WTC11 (cell line): ENCODE data around the gene SLC4A9. TPM values are rescaled to one million over a fixed set of nuclear protein-coding genes. Genes with fewer than 3 reads are reported as not detected.

ENCODE experiments used
- ATAC-seq: fragments of 200-7000 bp; cut with Tn5 transposase; 2 replicates; pipeline ENCODE4 v1.10.0; 2021; ENCODE audit warnings: mild to moderate bottlenecking, moderate library complexity
- CTCF ChIA-PET: fragments of 300-600 bp; sonication (Branson Sonifier 250); formaldehyde crosslinking; loops from one replicate; lab custom pipeline; 2021; ENCODE audit warnings: antibody characterized with exemption; lab: Charles Lee
- POLR2A ChIA-PET: fragments of 350-600 bp; sonication (Branson Sonifier 250); formaldehyde crosslinking; loops from one replicate; lab custom pipeline; 2021; ENCODE audit warnings: antibody characterized with exemption; lab: Charles Lee
- DNase-seq: peaks from one replicate; pipeline ENCODE4 v3.0.0; 2021; ENCODE audit warnings: low spot score
- H3K27ac Mint-ChIP-seq: 2 replicates; pipeline ENCODE4 v1.8.0; 2021; ENCODE audit warnings: mixed read lengths
- H3K27me3 Mint-ChIP-seq: 2 replicates; pipeline ENCODE4 v1.8.0; 2021; ENCODE audit warnings: low read depth, mild to moderate bottlenecking, moderate library complexity, mixed read lengths
- H3K36me3 Mint-ChIP-seq: 2 replicates; pipeline ENCODE4 v1.8.0; 2021; ENCODE audit warnings: mixed read lengths
- H3K4me1 Mint-ChIP-seq: 2 replicates; pipeline ENCODE4 v1.8.0; 2022; ENCODE audit warnings: mixed read lengths
- H3K4me3 Mint-ChIP-seq: 2 replicates; pipeline ENCODE4 v1.8.0; 2021; ENCODE audit warnings: mild to moderate bottlenecking, moderate library complexity, mixed read lengths
- H3K9me3 Mint-ChIP-seq: 2 replicates; pipeline ENCODE4 v1.8.0; 2021; ENCODE audit warnings: mixed read lengths
- CBFB ChIP-seq: sonication (generic); formaldehyde crosslinking; IDR thresholded peaks from 2 replicates; pipeline ENCODE4 v1.8.1; 2022; ENCODE audit warnings: mild to moderate bottlenecking, low read depth, missing genetic modification reagents
- CREB1 ChIP-seq: sonication (generic); formaldehyde crosslinking; IDR thresholded peaks from 2 replicates; pipeline ENCODE4 v1.8.0; 2023; ENCODE audit warnings: mild to moderate bottlenecking, missing genetic modification reagents
- ESRRA ChIP-seq: sonication (generic); formaldehyde crosslinking; IDR thresholded peaks from 2 replicates; pipeline ENCODE4 v1.8.1; 2022; ENCODE audit warnings: mild to moderate bottlenecking, missing genetic modification reagents, borderline replicate concordance
- ETV6 ChIP-seq: sonication (generic); formaldehyde crosslinking; IDR thresholded peaks from 2 replicates; pipeline ENCODE4 v1.8.1; 2022; ENCODE audit warnings: mild to moderate bottlenecking, missing genetic modification reagents
- GRHL2 ChIP-seq: fragments of 250-450 bp; sonication (Bioruptor Pico); IDR thresholded peaks from 2 replicates; pipeline ENCODE4 v1.8.0; 2022; ENCODE audit warnings: mild to moderate bottlenecking, moderate library complexity; ENCODE audit not compliant: insufficient replicate concordance, severe bottlenecking
- IRF2 ChIP-seq: sonication (generic); formaldehyde crosslinking; IDR thresholded peaks from 2 replicates; pipeline ENCODE4 v1.8.0; 2022; ENCODE audit warnings: low read depth, missing genetic modification reagents, borderline replicate concordance
- MXD4 ChIP-seq: fragments of 250-450 bp; sonication (Bioruptor Pico); IDR thresholded peaks from 2 replicates; pipeline ENCODE4 v1.8.0; 2021; ENCODE audit warnings: mild to moderate bottlenecking, moderate library complexity, borderline replicate concordance
- NR2C2 ChIP-seq: sonication (generic); formaldehyde crosslinking; IDR thresholded peaks from 2 replicates; pipeline ENCODE4 v1.8.0; 2022; ENCODE audit warnings: mild to moderate bottlenecking, missing genetic modification reagents
- SP1 ChIP-seq: sonication (generic); formaldehyde crosslinking; conservative IDR thresholded peaks from 2 replicates; pipeline ENCODE4 v1.8.1; 2022; ENCODE audit warnings: missing genetic modification reagents
- TCF7 ChIP-seq: sonication (generic); formaldehyde crosslinking; IDR thresholded peaks from 2 replicates; pipeline ENCODE4 v1.8.0; 2022; ENCODE audit warnings: mild to moderate bottlenecking, low read depth, missing genetic modification reagents, moderate library complexity
- ZBTB21 ChIP-seq: sonication (generic); formaldehyde crosslinking; IDR thresholded peaks from 2 replicates; pipeline ENCODE4 v1.8.1; 2023; ENCODE audit warnings: mild to moderate bottlenecking, missing genetic modification reagents, borderline replicate concordance
- ZNF232 ChIP-seq: sonication (generic); formaldehyde crosslinking; IDR thresholded peaks from 2 replicates; pipeline ENCODE4 v1.8.0; 2022; ENCODE audit warnings: mild to moderate bottlenecking, missing genetic modification reagents
- ZNF396 ChIP-seq: fragments of 250-450 bp; sonication (Bioruptor Pico); IDR thresholded peaks from 2 replicates; pipeline ENCODE4 v1.8.0; 2021; ENCODE audit warnings: mild to moderate bottlenecking, moderate library complexity, borderline replicate concordance
- total RNA-seq: library from RNA; stranded (reverse); gene quantifications from 3 replicates; pipeline ENCODE4 v1.2.3, GENCODE V29; 2021
- TF ChIP-seq, protein P1 (sequence below): sonication (generic); formaldehyde crosslinking; IDR thresholded peaks from 2 replicates; pipeline ENCODE4 v1.8.1; 2022; ENCODE audit warnings: missing genetic modification reagents, borderline replicate concordance
- TF ChIP-seq, protein P2 (sequence below): sonication (generic); formaldehyde crosslinking; IDR thresholded peaks from 2 replicates; pipeline ENCODE4 v1.8.1; 2022; ENCODE audit warnings: low read depth, mild to moderate bottlenecking, moderate library complexity, missing genetic modification reagents, borderline replicate concordance
- TF ChIP-seq, protein P3 (sequence below): fragments of 250-450 bp; sonication (Bioruptor Pico); IDR thresholded peaks from 2 replicates; pipeline ENCODE4 v1.9.0; 2021; ENCODE audit warnings: mild to moderate bottlenecking
- TF ChIP-seq, protein P4 (sequence below): sonication (generic); formaldehyde crosslinking; IDR thresholded peaks from 2 replicates; pipeline ENCODE4 v1.8.1; 2022; ENCODE audit warnings: low read depth, missing genetic modification reagents, borderline replicate concordance
- TF ChIP-seq, protein P5 (sequence below): sonication (generic); formaldehyde crosslinking; IDR thresholded peaks from 2 replicates; pipeline ENCODE4 v1.8.1; 2023; ENCODE audit warnings: mild to moderate bottlenecking, missing genetic modification reagents, borderline replicate concordance
- TF ChIP-seq, protein P6 (sequence below): sonication (generic); formaldehyde crosslinking; IDR thresholded peaks from 2 replicates; pipeline ENCODE4 v1.8.1; 2023; ENCODE audit warnings: mild to moderate bottlenecking, missing genetic modification reagents
- TF ChIP-seq, protein P7 (sequence below): sonication (generic); formaldehyde crosslinking; IDR thresholded peaks from 2 replicates; pipeline ENCODE4 v1.8.1; 2023; ENCODE audit warnings: mild to moderate bottlenecking, moderate library complexity, missing genetic modification reagents

SLC4A9 gene
- total RNA-seq, 1 experiment from 2014 or later: 0.37 TPM

DNA sequence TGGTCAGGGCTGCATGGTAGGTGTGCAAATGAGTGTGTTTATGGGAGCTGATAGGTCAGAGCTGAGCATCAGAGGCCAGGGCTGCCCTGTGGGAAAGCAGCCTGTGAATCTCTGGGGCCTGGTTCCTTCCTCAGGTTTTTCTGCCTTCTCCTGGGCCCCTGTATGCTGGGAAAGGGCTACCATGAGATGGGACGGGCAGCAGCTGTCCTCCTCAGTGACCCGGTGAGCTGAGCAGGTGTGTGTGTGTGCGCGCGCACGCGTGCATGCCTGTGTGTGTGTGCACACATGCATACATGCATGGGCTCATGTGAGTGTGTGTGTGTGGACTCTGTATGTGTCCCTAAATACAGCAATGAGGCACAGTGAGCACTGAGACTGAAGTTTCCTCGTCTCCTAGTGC lies 2.3 kb downstream of the SLC4A9 start:
- peaks cover 12% of the 10 kb centered on the region for H3K27me3 Mint-ChIP-seq
- POLR2A ChIA-PET: no interaction called here
- no peak for ATAC-seq
- no peaks in the 10 kb centered on the region for H3K36me3 Mint-ChIP-seq
- TF ChIP-seq IRF2 (no peak), ZBTB21 (CRISPR knock-in tag) (no peak), CBFB (CRISPR knock-in tag) (no peak), ETV6 (CRISPR knock-in tag) (no peak), TCF7 (no peak), GRHL2 (CRISPR knock-in tag) (no peak), ZNF232 (CRISPR knock-in tag) (no peak), MXD4 (CRISPR knock-in tag) (no peak), SP1 (no peak)
- TF ChIP-seq, protein P1, sequence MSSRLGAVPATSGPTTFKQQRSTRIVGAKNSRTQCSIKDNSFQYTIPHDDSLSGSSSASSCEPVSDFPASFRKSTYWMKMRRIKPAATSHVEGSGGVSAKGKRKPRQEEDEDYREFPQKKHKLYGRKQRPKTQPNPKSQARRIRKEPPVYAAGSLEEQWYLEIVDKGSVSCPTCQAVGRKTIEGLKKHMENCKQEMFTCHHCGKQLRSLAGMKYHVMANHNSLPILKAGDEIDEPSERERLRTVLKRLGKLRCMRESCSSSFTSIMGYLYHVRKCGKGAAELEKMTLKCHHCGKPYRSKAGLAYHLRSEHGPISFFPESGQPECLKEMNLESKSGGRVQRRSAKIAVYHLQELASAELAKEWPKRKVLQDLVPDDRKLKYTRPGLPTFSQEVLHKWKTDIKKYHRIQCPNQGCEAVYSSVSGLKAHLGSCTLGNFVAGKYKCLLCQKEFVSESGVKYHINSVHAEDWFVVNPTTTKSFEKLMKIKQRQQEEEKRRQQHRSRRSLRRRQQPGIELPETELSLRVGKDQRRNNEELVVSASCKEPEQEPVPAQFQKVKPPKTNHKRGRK (CRISPR knock-in tag): no peak
- TF ChIP-seq, protein P2, sequence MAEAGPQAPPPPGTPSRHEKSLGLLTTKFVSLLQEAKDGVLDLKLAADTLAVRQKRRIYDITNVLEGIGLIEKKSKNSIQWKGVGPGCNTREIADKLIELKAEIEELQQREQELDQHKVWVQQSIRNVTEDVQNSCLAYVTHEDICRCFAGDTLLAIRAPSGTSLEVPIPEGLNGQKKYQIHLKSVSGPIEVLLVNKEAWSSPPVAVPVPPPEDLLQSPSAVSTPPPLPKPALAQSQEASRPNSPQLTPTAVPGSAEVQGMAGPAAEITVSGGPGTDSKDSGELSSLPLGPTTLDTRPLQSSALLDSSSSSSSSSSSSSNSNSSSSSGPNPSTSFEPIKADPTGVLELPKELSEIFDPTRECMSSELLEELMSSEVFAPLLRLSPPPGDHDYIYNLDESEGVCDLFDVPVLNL (CRISPR knock-in tag): no peak
- TF ChIP-seq, protein P3, sequence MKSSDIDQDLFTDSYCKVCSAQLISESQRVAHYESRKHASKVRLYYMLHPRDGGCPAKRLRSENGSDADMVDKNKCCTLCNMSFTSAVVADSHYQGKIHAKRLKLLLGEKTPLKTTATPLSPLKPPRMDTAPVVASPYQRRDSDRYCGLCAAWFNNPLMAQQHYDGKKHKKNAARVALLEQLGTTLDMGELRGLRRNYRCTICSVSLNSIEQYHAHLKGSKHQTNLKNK (CRISPR knock-in tag): no peak
- TF ChIP-seq, protein P4, sequence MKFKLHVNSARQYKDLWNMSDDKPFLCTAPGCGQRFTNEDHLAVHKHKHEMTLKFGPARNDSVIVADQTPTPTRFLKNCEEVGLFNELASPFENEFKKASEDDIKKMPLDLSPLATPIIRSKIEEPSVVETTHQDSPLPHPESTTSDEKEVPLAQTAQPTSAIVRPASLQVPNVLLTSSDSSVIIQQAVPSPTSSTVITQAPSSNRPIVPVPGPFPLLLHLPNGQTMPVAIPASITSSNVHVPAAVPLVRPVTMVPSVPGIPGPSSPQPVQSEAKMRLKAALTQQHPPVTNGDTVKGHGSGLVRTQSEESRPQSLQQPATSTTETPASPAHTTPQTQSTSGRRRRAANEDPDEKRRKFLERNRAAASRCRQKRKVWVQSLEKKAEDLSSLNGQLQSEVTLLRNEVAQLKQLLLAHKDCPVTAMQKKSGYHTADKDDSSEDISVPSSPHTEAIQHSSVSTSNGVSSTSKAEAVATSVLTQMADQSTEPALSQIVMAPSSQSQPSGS (CRISPR knock-in tag): no peak
- TF ChIP-seq, protein P5, sequence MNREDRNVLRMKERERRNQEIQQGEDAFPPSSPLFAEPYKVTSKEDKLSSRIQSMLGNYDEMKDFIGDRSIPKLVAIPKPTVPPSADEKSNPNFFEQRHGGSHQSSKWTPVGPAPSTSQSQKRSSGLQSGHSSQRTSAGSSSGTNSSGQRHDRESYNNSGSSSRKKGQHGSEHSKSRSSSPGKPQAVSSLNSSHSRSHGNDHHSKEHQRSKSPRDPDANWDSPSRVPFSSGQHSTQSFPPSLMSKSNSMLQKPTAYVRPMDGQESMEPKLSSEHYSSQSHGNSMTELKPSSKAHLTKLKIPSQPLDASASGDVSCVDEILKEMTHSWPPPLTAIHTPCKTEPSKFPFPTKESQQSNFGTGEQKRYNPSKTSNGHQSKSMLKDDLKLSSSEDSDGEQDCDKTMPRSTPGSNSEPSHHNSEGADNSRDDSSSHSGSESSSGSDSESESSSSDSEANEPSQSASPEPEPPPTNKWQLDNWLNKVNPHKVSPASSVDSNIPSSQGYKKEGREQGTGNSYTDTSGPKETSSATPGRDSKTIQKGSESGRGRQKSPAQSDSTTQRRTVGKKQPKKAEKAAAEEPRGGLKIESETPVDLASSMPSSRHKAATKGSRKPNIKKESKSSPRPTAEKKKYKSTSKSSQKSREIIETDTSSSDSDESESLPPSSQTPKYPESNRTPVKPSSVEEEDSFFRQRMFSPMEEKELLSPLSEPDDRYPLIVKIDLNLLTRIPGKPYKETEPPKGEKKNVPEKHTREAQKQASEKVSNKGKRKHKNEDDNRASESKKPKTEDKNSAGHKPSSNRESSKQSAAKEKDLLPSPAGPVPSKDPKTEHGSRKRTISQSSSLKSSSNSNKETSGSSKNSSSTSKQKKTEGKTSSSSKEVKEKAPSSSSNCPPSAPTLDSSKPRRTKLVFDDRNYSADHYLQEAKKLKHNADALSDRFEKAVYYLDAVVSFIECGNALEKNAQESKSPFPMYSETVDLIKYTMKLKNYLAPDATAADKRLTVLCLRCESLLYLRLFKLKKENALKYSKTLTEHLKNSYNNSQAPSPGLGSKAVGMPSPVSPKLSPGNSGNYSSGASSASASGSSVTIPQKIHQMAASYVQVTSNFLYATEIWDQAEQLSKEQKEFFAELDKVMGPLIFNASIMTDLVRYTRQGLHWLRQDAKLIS: no peak
- H3K4me3 Mint-ChIP-seq: no peak overlapping the region
- no peak overlapping the region for H3K27ac Mint-ChIP-seq
- peaks cover 10% of the 10 kb centered on the region for H3K4me1 Mint-ChIP-seq
- CTCF ChIA-PET: interaction anchor here (0.9 to 3.1 kb wide), 6 partner anchors 9 to 358 kb away, joined by 3 to 53 read pairs (median 18); partner anchors contain the start of gene HBEGF
- DNase-seq: no peak
- H3K9me3 Mint-ChIP-seq: no peaks in the 10 kb centered on the region

DNA sequence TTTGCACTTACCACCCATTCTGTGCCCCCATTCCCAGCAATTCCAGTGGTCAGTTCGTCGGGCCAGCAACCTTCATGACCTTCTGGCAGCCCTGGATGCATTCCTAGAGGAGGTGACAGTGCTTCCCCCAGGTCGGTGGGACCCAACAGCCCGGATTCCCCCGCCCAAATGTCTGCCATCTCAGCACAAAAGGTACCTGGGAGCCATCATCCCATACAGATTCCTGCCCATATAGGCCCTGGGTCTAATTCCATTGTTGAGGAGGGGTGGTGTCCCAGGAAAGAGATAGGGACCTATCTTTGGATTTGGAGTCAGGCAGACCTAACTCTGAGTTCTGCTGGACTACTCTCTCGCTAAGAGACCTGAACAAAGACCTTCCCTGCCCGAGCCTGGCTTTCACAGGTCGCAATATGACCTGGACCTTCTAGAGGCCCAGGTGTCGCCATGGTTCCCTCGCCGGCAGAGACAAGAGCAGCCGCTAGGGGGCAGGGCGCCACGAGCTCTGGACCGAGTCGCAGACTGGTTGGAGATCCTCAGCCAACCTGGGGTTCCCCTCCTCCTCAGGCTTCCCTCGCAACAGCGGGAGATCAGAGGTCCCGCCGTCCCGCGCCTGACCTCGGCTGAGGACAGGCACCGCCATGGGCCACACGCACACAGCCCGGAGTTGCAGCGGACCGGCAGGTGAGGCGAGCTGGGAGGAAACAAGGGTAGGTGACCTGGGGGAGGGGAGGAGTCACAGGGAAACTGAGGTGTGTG lies 3.1 kb downstream of the SLC4A9 start:
- Mint-ChIP-seq H3K27me3 (peaks cover 9% of the 10 kb centered on the region), H3K4me1 (peaks cover 7% of the 10 kb centered on the region), H3K36me3 (no peaks in the 10 kb centered on the region), H3K27ac (no peak overlapping the region), H3K9me3 (no peaks in the 10 kb centered on the region), H3K4me3 (peak overlapping the region; percentile 79)
- CTCF ChIA-PET: interaction anchor here (0.6 to 3.1 kb wide), 38 partner anchors 9 to 363 kb away, joined by 3 to 53 read pairs (median 4); partner anchors contain the start of genes ANKHD1, EIF4EBP3, HBEGF and IK
- DNase-seq: peak; percentile 95
- POLR2A ChIA-PET: no interaction called here
- peak; percentile 88 for ATAC-seq
- TF ChIP-seq, protein P6, sequence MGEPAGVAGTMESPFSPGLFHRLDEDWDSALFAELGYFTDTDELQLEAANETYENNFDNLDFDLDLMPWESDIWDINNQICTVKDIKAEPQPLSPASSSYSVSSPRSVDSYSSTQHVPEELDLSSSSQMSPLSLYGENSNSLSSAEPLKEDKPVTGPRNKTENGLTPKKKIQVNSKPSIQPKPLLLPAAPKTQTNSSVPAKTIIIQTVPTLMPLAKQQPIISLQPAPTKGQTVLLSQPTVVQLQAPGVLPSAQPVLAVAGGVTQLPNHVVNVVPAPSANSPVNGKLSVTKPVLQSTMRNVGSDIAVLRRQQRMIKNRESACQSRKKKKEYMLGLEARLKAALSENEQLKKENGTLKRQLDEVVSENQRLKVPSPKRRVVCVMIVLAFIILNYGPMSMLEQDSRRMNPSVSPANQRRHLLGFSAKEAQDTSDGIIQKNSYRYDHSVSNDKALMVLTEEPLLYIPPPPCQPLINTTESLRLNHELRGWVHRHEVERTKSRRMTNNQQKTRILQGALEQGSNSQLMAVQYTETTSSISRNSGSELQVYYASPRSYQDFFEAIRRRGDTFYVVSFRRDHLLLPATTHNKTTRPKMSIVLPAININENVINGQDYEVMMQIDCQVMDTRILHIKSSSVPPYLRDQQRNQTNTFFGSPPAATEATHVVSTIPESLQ (CRISPR knock-in tag): no peak
- TF ChIP-seq ZNF396 (CRISPR knock-in tag) (no peak), ESRRA (CRISPR knock-in tag) (no peak), ZBTB21 (CRISPR knock-in tag) (0 out of 2 replicates have a peak, but pooled peaks have one; percentile 46), CREB1 (CRISPR knock-in tag) (no peak), NR2C2 (no peak), IRF2 (no peak)
- TF ChIP-seq, protein P7, sequence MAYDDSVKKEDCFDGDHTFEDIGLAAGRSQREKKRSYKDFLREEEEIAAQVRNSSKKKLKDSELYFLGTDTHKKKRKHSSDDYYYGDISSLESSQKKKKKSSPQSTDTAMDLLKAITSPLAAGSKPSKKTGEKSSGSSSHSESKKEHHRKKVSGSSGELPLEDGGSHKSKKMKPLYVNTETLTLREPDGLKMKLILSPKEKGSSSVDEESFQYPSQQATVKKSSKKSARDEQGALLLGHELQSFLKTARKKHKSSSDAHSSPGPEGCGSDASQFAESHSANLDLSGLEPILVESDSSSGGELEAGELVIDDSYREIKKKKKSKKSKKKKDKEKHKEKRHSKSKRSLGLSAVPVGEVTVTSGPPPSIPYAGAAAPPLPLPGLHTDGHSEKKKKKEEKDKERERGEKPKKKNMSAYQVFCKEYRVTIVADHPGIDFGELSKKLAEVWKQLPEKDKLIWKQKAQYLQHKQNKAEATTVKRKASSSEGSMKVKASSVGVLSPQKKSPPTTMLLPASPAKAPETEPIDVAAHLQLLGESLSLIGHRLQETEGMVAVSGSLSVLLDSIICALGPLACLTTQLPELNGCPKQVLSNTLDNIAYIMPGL (CRISPR knock-in tag): peak; percentile 97
- TF ChIP-seq, protein P3 (CRISPR knock-in tag): no peak
